ENCODE measurements around the gene MRGPRG. TPM values are rescaled to one million over a fixed set of nuclear protein-coding genes. Genes with fewer than 3 reads are reported as not detected.

The MRGPRG gene
- total RNA-seq, 1 experiment from 2014 or later: not detected

- ATAC-seq: no peak; the same call in 1 of the 2 replicates
- H3K9ac ChIP-seq (ENCODE audit: low read length): no peak overlapping the region
- no TSS peak for BruUV-seq (replicated peaks)
- no peaks in the 10 kb centered on the region for H3K4me1 ChIP-seq (ENCODE audit: insufficient read depth, low read length)
- no peak for DNase-seq
- TF ChIP-seq EZH2phosphoT487 (IDR thresholded peaks at IDR 0.05; ENCODE audit: borderline replicate concordance, low read length) (no peak), EZH2 (IDR thresholded peaks at IDR 0.05; ENCODE audit: low read length, unreplicated experiment) (no peak)
- TF ChIP-seq, protein P1, sequence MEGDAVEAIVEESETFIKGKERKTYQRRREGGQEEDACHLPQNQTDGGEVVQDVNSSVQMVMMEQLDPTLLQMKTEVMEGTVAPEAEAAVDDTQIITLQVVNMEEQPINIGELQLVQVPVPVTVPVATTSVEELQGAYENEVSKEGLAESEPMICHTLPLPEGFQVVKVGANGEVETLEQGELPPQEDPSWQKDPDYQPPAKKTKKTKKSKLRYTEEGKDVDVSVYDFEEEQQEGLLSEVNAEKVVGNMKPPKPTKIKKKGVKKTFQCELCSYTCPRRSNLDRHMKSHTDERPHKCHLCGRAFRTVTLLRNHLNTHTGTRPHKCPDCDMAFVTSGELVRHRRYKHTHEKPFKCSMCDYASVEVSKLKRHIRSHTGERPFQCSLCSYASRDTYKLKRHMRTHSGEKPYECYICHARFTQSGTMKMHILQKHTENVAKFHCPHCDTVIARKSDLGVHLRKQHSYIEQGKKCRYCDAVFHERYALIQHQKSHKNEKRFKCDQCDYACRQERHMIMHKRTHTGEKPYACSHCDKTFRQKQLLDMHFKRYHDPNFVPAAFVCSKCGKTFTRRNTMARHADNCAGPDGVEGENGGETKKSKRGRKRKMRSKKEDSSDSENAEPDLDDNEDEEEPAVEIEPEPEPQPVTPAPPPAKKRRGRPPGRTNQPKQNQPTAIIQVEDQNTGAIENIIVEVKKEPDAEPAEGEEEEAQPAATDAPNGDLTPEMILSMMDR (conservative IDR thresholded peaks at IDR 0.05; ENCODE audit: low read depth, low read length): no peak
- no peaks in the 10 kb centered on the region for H3F3A ChIP-seq (ENCODE audit: low read length, unreplicated experiment)
- CTCF ChIA-PET: no interaction called here
- peaks cover 11% of the 10 kb centered on the region for H3K27me3 ChIP-seq (ENCODE audit: low read length)
- no peaks in the 10 kb centered on the region for H4K20me1 ChIP-seq (ENCODE audit: low read length)
- no peaks in the 10 kb centered on the region for H3K79me2 ChIP-seq (ENCODE audit: low read length)
- H3K9me3 ChIP-seq (ENCODE audit: low read length): no peaks in the 10 kb centered on the region
- intact Hi-C loops (cut with micrococcal nuclease): no loop called here
- POLR2A ChIA-PET (ENCODE audit: unreplicated experiment): no interaction called here
- H3K27ac ChIP-seq (ENCODE audit: low read length): no peak overlapping the region
- H3K4me3 ChIP-seq (ENCODE audit: low read length): no peak overlapping the region
- H3K9me2 ChIP-seq (replicated peaks; ENCODE audit: low read length): no peaks in the 10 kb centered on the region
- H3K36me3 ChIP-seq (ENCODE audit: low read depth, low read length): no peaks in the 10 kb centered on the region
- no peak overlapping the region for H3K4me2 ChIP-seq (ENCODE audit: low read length)
- H2AFZ ChIP-seq (ENCODE audit: low read length): no peak overlapping the region
Observed at GRCh38 chr11:3225826-3226750, 7.5 kb upstream of the MRGPRG start.

- Histone ChIP-seq H2AFZ (ENCODE audit: low read length) (no peak overlapping the region), H3K79me2 (ENCODE audit: low read length) (no peaks in the 10 kb centered on the region), H3K27me3 (ENCODE audit: low read length) (peaks cover 14% of the 10 kb centered on the region), H3K4me3 (ENCODE audit: low read length) (no peak overlapping the region), H3K9me3 (ENCODE audit: low read length) (no peaks in the 10 kb centered on the region), H3F3A (ENCODE audit: low read length, unreplicated experiment) (no peaks in the 10 kb centered on the region), H3K4me1 (ENCODE audit: insufficient read depth, low read length) (no peaks in the 10 kb centered on the region), H3K9me2 (replicated peaks; ENCODE audit: low read length) (no peaks in the 10 kb centered on the region), H4K20me1 (ENCODE audit: low read length) (no peaks in the 10 kb centered on the region), H3K9ac (ENCODE audit: low read length) (no peak overlapping the region), H3K4me2 (ENCODE audit: low read length) (no peak overlapping the region), H3K27ac (ENCODE audit: low read length) (no peak overlapping the region), H3K36me3 (ENCODE audit: low read depth, low read length) (no peaks in the 10 kb centered on the region)
- ChIA-PET CTCF (no interaction called here), POLR2A (ENCODE audit: unreplicated experiment) (no interaction called here)
- intact Hi-C loops (cut with micrococcal nuclease): no loop called here
- ATAC-seq (no peak), DNase-seq (no peak)
- no TSS peak for BruUV-seq (replicated peaks)
- TF ChIP-seq EZH2 (IDR thresholded peaks at IDR 0.05; ENCODE audit: low read length, unreplicated experiment) (no peak), EZH2phosphoT487 (IDR thresholded peaks at IDR 0.05; ENCODE audit: borderline replicate concordance, low read length) (no peak)
- TF ChIP-seq, protein P1 (conservative IDR thresholded peaks at IDR 0.05; ENCODE audit: low read depth, low read length): no peak
Observed at GRCh38 chr11:3225159-3225758, 6.6 kb upstream of the MRGPRG start.

All from PC-3 (cell line).